Measurements from ENCODE around the gene C3orf62. TPM values are rescaled to one million over a fixed set of nuclear protein-coding genes. Genes with fewer than 3 reads are reported as not detected.
"Not testable (repeated sequence)": the region's sequence is repeated elsewhere in the genome, so short reads cannot be mapped to it uniquely, and the experiment has no call there.

The C3orf62 gene
- total and polyA plus RNA-seq, 7 experiments from 2014 or later: 1.3 to 14.5 (median 10.1) TPM

DNA sequence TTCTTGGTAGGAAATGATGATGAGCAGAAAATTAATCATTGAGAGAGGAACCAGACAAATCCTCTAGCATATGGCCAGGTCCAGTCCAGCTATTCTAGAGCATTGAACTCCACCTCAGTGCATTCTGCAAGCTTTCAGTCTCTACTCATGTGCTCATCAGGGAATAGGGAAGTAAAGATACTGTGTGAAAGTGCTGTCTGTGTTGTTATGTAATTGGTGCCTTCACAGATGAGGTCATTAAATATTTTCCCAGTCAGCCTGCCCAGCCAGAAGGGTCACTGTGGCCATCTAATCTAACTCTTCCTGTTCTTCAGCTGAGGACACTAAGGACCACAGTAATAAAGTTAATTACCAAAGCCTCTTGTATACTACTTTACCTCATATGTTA lies 28.2 kb downstream of the C3orf62 start:
- CTCF ChIA-PET: no interaction called here
- no peaks in the 10 kb centered on the region for H3K4me1 ChIP-seq (ENCODE audit: control insufficient read depth in 2 of 2, insufficient read depth in 2 of 2, low read length in 2 of 2)
- DNase-seq: no peak
- no peak overlapping the region for H3K4me3 ChIP-seq (ENCODE audit: low read length)
- ATAC-seq: peak; percentile 94
- POLR2A ChIA-PET: interaction anchor here (0.6 kb wide), 1 partner anchor 671 kb away, joined by 3 read pairs; no protein-coding TSS in a partner anchor
- H3K9me3 ChIP-seq (ENCODE audit: control insufficient read depth in 2 of 3, low read length in 3 of 3): no peaks in the 10 kb centered on the region
- Mint-ChIP-seq H3K9me3 (peaks cover 0 to 1% (median 0%) of the 10 kb centered on the region in 11 donors), H3K4me3 (no peak overlapping the region), H3K27me3 (peaks cover 0 to 4% (median 0%) of the 10 kb centered on the region in 5 donors), H3K4me1 (no peaks in the 10 kb centered on the region), H3K36me3 (no peaks in the 10 kb centered on the region), H3K27ac (no peak overlapping the region)
- H3K27ac ChIP-seq (ENCODE audit: low read depth, low read length): no peak overlapping the region
- intact Hi-C loops (cut with micrococcal nuclease): no loop called here
- no peaks in the 10 kb centered on the region for H3K27me3 ChIP-seq (ENCODE audit: control insufficient read depth in 2 of 2, insufficient read depth in 2 of 2, low read length in 2 of 2)
- no peaks in the 10 kb centered on the region for H3K36me3 ChIP-seq (ENCODE audit: control insufficient read depth in 2 of 3, insufficient read depth in 3 of 3, low read length in 3 of 3)

DNA sequence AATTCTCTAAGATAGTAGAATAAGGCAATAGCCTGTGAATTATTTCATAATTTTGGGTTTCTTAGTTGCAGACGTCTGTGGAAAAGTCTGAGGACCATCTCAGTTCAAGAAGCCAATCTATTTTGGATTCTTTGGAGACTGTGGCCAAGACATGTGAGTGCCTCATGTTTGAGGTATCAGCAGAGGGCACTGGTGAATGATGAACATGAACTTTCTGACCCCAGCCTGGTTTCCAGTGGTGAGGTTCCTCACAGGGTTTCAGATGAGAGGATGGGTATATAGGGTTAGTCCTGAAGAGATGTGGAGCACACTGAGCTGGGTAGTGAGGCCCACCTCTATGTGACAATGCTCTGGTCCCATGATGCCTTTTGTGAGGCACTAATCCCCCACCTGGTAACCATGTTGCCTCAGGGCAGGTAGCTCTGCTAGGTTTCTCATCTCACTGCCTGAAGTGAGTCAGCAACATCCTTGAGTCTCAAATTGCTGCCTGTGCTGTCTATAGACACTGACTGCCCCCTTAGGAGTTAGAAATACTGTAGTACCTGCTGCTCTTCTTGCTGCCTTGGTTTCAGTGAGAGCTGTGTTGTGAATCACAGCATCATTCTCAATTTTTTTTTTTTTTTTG lies 32.3 kb downstream of the C3orf62 start:
- peaks cover 0 to 3% (median 0%) of the 10 kb centered on the region in 11 donors for H3K9me3 Mint-ChIP-seq
- H3K4me1 Mint-ChIP-seq: no peaks in the 10 kb centered on the region
- ChIA-PET POLR2A (no interaction called here), CTCF (no interaction called here)
- Histone ChIP-seq H3K4me3 (ENCODE audit: low read length) (no peak overlapping the region), H3K9me3 (ENCODE audit: control insufficient read depth in 2 of 3, low read length in 3 of 3) (no peaks in the 10 kb centered on the region), H3K36me3 (ENCODE audit: control insufficient read depth in 2 of 3, insufficient read depth in 3 of 3, low read length in 3 of 3) (no peaks in the 10 kb centered on the region), H3K27ac (ENCODE audit: low read depth, low read length) (no peak overlapping the region), H3K27me3 (ENCODE audit: control insufficient read depth in 2 of 2, insufficient read depth in 2 of 2, low read length in 2 of 2) (no peaks in the 10 kb centered on the region), H3K4me1 (ENCODE audit: control insufficient read depth in 2 of 2, insufficient read depth in 2 of 2, low read length in 2 of 2) (no peaks in the 10 kb centered on the region)
- no peaks in the 10 kb centered on the region for H3K36me3 Mint-ChIP-seq
- DNase-seq (no peak), ATAC-seq (no peak)
- no peak overlapping the region for H3K4me3 Mint-ChIP-seq
- H3K27ac Mint-ChIP-seq: no peak overlapping the region
- peaks cover 0 to 9% (median 0%) of the 10 kb centered on the region in 5 donors for H3K27me3 Mint-ChIP-seq
- intact Hi-C loops (cut with micrococcal nuclease): no loop called here

DNA sequence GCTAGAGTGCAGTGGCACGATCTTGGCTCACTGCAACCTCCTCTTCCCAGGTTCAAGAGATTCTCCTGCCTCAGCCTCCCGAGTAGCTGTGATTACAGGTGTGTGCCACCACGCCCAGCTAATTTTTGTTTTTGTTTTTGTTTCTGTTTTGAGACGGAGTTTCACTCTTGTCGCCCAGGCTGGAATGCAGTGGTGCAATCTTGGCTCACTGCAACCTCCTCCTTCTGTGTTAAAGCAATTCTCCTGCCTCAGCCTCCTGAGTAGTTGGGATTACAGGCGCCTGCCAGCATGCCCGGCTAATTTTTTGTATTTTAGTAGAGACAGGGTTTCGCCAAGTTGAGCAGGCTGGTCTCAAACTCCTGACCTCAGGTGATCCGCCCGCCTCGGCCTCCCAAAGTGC lies 36.9 kb downstream of the C3orf62 start:
- H3K27ac ChIP-seq (ENCODE audit: low read depth, low read length); H3K36me3 Mint-ChIP-seq; CTCF ChIA-PET; H3K4me1 Mint-ChIP-seq; H3K9me3 ChIP-seq (ENCODE audit: control insufficient read depth in 2 of 3, low read length in 3 of 3); H3K27ac Mint-ChIP-seq; DNase-seq; H3K27me3 ChIP-seq (ENCODE audit: control insufficient read depth in 2 of 2, insufficient read depth in 2 of 2, low read length in 2 of 2); intact Hi-C loops (cut with micrococcal nuclease); H3K36me3 ChIP-seq (ENCODE audit: control insufficient read depth in 2 of 3, insufficient read depth in 3 of 3, low read length in 3 of 3); H3K4me3 Mint-ChIP-seq; H3K4me3 ChIP-seq (ENCODE audit: low read length); POLR2A ChIA-PET; ATAC-seq; H3K4me1 ChIP-seq (ENCODE audit: control insufficient read depth in 2 of 2, insufficient read depth in 2 of 2, low read length in 2 of 2); H3K9me3 Mint-ChIP-seq: not testable (repeated sequence)
- peaks cover 0 to 11% (median 4%) of the 10 kb centered on the region in 5 donors for H3K27me3 Mint-ChIP-seq

DNA sequence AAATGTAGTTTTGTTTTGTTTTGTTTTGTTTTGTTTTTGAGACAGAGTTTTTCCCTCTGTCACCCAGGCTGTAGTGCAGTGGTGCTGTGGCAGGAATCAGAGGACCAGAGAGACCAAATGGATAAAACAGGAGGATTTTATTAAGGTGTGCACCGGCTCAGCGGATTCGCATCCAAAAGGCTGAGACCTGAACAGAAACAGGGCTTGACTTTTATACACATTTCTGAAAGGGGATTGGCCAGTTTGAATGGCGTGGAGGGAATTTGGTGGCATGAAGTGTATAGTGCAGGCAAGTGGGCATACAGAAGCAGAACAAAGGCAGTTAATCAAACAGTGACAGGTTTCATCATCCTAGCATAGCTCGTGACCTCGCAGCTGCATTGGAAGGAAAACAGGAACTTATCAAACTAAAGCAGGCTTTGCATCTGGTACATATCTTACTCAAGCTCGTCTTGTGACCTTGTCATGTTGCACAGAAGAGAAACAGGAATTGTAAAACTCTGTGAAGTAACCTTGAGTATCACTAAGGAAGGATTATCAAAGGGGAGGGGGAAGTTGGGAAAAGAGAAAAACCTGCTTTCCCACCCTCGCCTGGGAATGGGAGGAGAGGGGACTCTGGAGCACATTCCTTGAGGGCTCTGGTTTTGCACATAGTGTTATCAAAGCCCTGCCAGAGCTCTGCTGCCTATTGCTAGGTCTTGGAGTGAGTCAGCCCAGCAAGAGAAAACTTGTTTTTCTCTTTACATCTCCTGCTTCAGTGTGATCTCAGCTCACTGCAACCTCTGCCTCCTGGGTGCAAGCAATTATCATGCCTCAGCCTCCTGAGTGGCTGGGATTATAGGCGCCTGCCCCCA lies 38.5 kb downstream of the C3orf62 start:
- Histone ChIP-seq H3K27ac (ENCODE audit: low read depth, low read length) (no peak overlapping the region), H3K4me3 (ENCODE audit: low read length) (no peak overlapping the region), H3K4me1 (ENCODE audit: control insufficient read depth in 2 of 2, insufficient read depth in 2 of 2, low read length in 2 of 2) (no peaks in the 10 kb centered on the region), H3K27me3 (ENCODE audit: control insufficient read depth in 2 of 2, insufficient read depth in 2 of 2, low read length in 2 of 2) (no peaks in the 10 kb centered on the region), H3K9me3 (ENCODE audit: control insufficient read depth in 2 of 3, low read length in 3 of 3) (peaks cover 0 to 9% (median 0%) of the 10 kb centered on the region in 3 experiments), H3K36me3 (ENCODE audit: control insufficient read depth in 2 of 3, insufficient read depth in 3 of 3, low read length in 3 of 3) (no peaks in the 10 kb centered on the region)
- ChIA-PET POLR2A (no interaction called here), CTCF (interaction anchor here (0.8 kb wide), 1 partner anchor 17 kb away, joined by 4 read pairs; no protein-coding TSS in a partner anchor)
- ATAC-seq: peak; percentile 88
- peaks cover 0 to 11% (median 4%) of the 10 kb centered on the region in 5 donors for H3K27me3 Mint-ChIP-seq
- peaks cover 0 to 22% (median 12%) of the 10 kb centered on the region in 11 donors for H3K9me3 Mint-ChIP-seq
- peaks cover 0 to 8% (median 6%) of the 10 kb centered on the region in 5 donors for H3K36me3 Mint-ChIP-seq
- no peak for DNase-seq
- H3K4me3 Mint-ChIP-seq: no peak overlapping the region
- no peaks in the 10 kb centered on the region for H3K4me1 Mint-ChIP-seq
- intact Hi-C loops (cut with micrococcal nuclease): no loop called here
- H3K27ac Mint-ChIP-seq: no peak overlapping the region

DNA sequence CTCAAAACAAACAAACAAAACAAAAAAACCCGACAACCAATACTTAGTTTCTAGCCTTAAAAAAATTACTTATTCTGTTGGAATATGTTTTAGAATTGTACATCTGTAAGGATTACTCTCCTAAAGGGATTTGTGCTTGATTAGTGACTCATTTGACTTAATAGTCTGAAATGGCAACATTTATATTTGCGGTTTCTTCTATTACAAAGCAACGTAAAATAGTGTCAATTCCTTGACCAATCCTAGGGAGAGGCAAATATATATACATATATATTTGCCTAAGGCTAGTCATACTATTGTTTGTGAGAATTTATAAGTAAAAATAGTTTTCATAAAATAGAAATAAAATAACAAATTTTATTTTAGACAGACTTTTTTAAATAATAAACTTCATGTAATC lies 39.7 kb downstream of the C3orf62 start:
- H3K9me3 Mint-ChIP-seq: peaks cover 1 to 34% (median 19%) of the 10 kb centered on the region in 11 donors
- H3K4me1 ChIP-seq (ENCODE audit: control insufficient read depth in 2 of 2, insufficient read depth in 2 of 2, low read length in 2 of 2): no peaks in the 10 kb centered on the region
- H3K27ac ChIP-seq (ENCODE audit: low read depth, low read length): no peak overlapping the region
- H3K27me3 ChIP-seq (ENCODE audit: control insufficient read depth in 2 of 2, insufficient read depth in 2 of 2, low read length in 2 of 2): no peaks in the 10 kb centered on the region
- no peak overlapping the region for H3K27ac Mint-ChIP-seq
- H3K4me3 ChIP-seq (ENCODE audit: low read length): no peak overlapping the region
- intact Hi-C loops (cut with micrococcal nuclease): no loop called here
- peaks cover 0 to 12% (median 0%) of the 10 kb centered on the region in 3 experiments for H3K9me3 ChIP-seq (ENCODE audit: control insufficient read depth in 2 of 3, low read length in 3 of 3)
- H3K36me3 ChIP-seq (ENCODE audit: control insufficient read depth in 2 of 3, insufficient read depth in 3 of 3, low read length in 3 of 3): no peaks in the 10 kb centered on the region
- no peak for ATAC-seq
- ChIA-PET POLR2A (no interaction called here), CTCF (no interaction called here)
- H3K4me3 Mint-ChIP-seq: no peak overlapping the region
- peaks cover 0 to 11% (median 5%) of the 10 kb centered on the region in 5 donors for H3K27me3 Mint-ChIP-seq
- DNase-seq: no peak
- peaks cover 0 to 17% (median 6%) of the 10 kb centered on the region in 5 donors for H3K36me3 Mint-ChIP-seq
- no peaks in the 10 kb centered on the region for H3K4me1 Mint-ChIP-seq

DNA sequence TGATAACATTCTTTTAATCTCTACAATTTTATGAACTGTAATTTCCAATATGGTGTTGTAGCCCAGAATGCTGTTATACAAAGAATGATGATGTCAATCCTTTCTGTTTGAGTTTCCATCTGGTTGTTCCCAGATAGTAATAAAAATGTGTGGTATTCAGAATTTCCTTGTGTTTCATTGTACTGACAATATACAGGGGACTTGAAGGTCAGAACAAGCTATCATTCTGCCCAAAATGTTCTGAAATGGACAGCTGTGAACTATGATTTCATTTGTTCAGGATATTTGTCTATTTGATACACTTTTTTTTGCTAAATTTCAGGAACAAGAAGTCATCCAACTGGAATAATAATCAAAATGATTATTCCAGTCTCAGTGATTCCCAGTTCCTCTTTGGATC lies 40.8 kb downstream of the C3orf62 start:
- H3K36me3 Mint-ChIP-seq: peaks cover 0 to 22% (median 12%) of the 10 kb centered on the region in 5 donors
- no peak for ATAC-seq
- POLR2A ChIA-PET: no interaction called here
- Histone ChIP-seq H3K36me3 (ENCODE audit: control insufficient read depth in 2 of 3, insufficient read depth in 3 of 3, low read length in 3 of 3) (no peaks in the 10 kb centered on the region), H3K4me1 (ENCODE audit: control insufficient read depth in 2 of 2, insufficient read depth in 2 of 2, low read length in 2 of 2) (no peaks in the 10 kb centered on the region), H3K27me3 (ENCODE audit: control insufficient read depth in 2 of 2, insufficient read depth in 2 of 2, low read length in 2 of 2) (no peaks in the 10 kb centered on the region), H3K4me3 (ENCODE audit: low read length) (no peak overlapping the region), H3K27ac (ENCODE audit: low read depth, low read length) (no peak overlapping the region), H3K9me3 (ENCODE audit: control insufficient read depth in 2 of 3, low read length in 3 of 3) (peaks cover 0 to 17% (median 0%) of the 10 kb centered on the region in 3 experiments)
- CTCF ChIA-PET: no interaction called here
- peaks cover 5 to 45% (median 24%) of the 10 kb centered on the region in 11 donors for H3K9me3 Mint-ChIP-seq
- intact Hi-C loops (cut with micrococcal nuclease): no loop called here
- peaks cover 0 to 12% (median 6%) of the 10 kb centered on the region in 5 donors for H3K27me3 Mint-ChIP-seq
- H3K27ac Mint-ChIP-seq: no peak overlapping the region
- DNase-seq: no peak
- no peak overlapping the region for H3K4me3 Mint-ChIP-seq
- no peaks in the 10 kb centered on the region for H3K4me1 Mint-ChIP-seq
